ENCODE data around the gene CYBB.

DNA sequence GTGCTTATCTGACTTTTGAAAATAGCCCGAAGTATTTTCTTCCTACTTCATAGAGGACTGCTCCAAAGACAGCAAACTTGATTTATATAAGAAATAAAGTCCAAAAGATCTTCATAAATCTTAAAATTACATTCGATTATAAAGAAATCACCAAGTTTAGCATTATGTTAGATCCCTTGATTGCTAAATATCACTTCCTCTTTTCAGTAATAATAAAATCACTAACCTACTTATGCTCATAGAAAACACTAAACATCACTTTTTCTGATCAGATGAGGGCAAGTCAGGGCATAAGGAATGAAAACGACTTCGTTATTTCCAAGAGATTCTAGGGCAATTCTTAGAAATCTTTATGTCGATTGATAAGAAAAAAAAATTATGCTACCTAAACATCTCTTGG lies 35.5 kb downstream of the CYBB start:
- TF ChIP-seq, protein P1, sequence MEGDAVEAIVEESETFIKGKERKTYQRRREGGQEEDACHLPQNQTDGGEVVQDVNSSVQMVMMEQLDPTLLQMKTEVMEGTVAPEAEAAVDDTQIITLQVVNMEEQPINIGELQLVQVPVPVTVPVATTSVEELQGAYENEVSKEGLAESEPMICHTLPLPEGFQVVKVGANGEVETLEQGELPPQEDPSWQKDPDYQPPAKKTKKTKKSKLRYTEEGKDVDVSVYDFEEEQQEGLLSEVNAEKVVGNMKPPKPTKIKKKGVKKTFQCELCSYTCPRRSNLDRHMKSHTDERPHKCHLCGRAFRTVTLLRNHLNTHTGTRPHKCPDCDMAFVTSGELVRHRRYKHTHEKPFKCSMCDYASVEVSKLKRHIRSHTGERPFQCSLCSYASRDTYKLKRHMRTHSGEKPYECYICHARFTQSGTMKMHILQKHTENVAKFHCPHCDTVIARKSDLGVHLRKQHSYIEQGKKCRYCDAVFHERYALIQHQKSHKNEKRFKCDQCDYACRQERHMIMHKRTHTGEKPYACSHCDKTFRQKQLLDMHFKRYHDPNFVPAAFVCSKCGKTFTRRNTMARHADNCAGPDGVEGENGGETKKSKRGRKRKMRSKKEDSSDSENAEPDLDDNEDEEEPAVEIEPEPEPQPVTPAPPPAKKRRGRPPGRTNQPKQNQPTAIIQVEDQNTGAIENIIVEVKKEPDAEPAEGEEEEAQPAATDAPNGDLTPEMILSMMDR (IDR thresholded peaks at IDR 0.05; ENCODE audit: insufficient read depth, low read length) = no peak
- no peak for TF ChIP-seq POLR2AphosphoS5 (IDR thresholded peaks at IDR 0.05; ENCODE audit: low read depth)
- TF ChIP-seq GABPA (IDR thresholded peaks at IDR 0.05; ENCODE audit: low read depth) = no peak
- TF ChIP-seq, protein P2, sequence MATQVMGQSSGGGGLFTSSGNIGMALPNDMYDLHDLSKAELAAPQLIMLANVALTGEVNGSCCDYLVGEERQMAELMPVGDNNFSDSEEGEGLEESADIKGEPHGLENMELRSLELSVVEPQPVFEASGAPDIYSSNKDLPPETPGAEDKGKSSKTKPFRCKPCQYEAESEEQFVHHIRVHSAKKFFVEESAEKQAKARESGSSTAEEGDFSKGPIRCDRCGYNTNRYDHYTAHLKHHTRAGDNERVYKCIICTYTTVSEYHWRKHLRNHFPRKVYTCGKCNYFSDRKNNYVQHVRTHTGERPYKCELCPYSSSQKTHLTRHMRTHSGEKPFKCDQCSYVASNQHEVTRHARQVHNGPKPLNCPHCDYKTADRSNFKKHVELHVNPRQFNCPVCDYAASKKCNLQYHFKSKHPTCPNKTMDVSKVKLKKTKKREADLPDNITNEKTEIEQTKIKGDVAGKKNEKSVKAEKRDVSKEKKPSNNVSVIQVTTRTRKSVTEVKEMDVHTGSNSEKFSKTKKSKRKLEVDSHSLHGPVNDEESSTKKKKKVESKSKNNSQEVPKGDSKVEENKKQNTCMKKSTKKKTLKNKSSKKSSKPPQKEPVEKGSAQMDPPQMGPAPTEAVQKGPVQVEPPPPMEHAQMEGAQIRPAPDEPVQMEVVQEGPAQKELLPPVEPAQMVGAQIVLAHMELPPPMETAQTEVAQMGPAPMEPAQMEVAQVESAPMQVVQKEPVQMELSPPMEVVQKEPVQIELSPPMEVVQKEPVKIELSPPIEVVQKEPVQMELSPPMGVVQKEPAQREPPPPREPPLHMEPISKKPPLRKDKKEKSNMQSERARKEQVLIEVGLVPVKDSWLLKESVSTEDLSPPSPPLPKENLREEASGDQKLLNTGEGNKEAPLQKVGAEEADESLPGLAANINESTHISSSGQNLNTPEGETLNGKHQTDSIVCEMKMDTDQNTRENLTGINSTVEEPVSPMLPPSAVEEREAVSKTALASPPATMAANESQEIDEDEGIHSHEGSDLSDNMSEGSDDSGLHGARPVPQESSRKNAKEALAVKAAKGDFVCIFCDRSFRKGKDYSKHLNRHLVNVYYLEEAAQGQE (IDR thresholded peaks at IDR 0.05; ENCODE audit: insufficient replicate concordance, low read depth) = no peak
- TF ChIP-seq SPI1 (IDR thresholded peaks at IDR 0.05; ENCODE audit: borderline replicate concordance, low read depth) = peak; percentile 87
